AG04449 (cell line): ENCODE results near the gene NDUFA13.

Source experiments
- CTCF ChIA-PET: fragments of 350-600 bp; formaldehyde crosslinking; extraction: SDS; loops from one replicate; lab custom pipeline; 2021; ENCODE audit warnings: antibody characterized with exemption; lab: Yijun Ruan, JAX
- POLR2A ChIA-PET: fragments of 400-600, 350-600 bp; formaldehyde crosslinking; extraction: SDS; loops from one replicate; lab custom pipeline; 2020; ENCODE audit warnings: antibody characterized with exemption, inconsistent platforms; lab: Yijun Ruan, JAX
- DNase-seq: peaks from one replicate; pipeline ENCODE4 v3.0.0-alpha.2; 2010; ENCODE audit warnings: low read depth, low spot score
- H3K4me3 ChIP-seq: 2 replicates; pipeline ENCODE4 v1.5.1; 2011; ENCODE audit warnings: low read depth, mild to moderate bottlenecking, control low read depth, low read length
- TF ChIP-seq, protein P1 (sequence below): IDR thresholded peaks from one replicate; pipeline ENCODE4 v1.5.1; 2011; ENCODE audit warnings: mild to moderate bottlenecking, moderate library complexity, low read length, control low read depth, inconsistent platforms; ENCODE audit not compliant: insufficient read depth; ENCODE audit errors: missing control alignments

Gene NDUFA13

GRCh38 chr19:19485998-19486290 lies 30.1 kb upstream of the NDUFA13 start:
- ChIA-PET POLR2A (no interaction called here), CTCF (interaction anchor here (0.7 to 10.3 kb wide), 6 partner anchors 9 to 143 kb away, joined by 3 to 392 read pairs (median 3); no protein-coding TSS in a partner anchor)
- TF ChIP-seq, protein P1, sequence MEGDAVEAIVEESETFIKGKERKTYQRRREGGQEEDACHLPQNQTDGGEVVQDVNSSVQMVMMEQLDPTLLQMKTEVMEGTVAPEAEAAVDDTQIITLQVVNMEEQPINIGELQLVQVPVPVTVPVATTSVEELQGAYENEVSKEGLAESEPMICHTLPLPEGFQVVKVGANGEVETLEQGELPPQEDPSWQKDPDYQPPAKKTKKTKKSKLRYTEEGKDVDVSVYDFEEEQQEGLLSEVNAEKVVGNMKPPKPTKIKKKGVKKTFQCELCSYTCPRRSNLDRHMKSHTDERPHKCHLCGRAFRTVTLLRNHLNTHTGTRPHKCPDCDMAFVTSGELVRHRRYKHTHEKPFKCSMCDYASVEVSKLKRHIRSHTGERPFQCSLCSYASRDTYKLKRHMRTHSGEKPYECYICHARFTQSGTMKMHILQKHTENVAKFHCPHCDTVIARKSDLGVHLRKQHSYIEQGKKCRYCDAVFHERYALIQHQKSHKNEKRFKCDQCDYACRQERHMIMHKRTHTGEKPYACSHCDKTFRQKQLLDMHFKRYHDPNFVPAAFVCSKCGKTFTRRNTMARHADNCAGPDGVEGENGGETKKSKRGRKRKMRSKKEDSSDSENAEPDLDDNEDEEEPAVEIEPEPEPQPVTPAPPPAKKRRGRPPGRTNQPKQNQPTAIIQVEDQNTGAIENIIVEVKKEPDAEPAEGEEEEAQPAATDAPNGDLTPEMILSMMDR: no peak
- no peak overlapping the region for H3K4me3 ChIP-seq
- DNase-seq: no peak

GRCh38 chr19:19486343-19487076 lies 29.5 kb upstream of the NDUFA13 start:
- TF ChIP-seq, protein P1: no peak
- ChIA-PET CTCF (interaction anchor here (0.7 to 10.3 kb wide), 5 partner anchors 10 to 143 kb away, joined by 3 to 392 read pairs (median 3); no protein-coding TSS in a partner anchor), POLR2A (no interaction called here)

DNA sequence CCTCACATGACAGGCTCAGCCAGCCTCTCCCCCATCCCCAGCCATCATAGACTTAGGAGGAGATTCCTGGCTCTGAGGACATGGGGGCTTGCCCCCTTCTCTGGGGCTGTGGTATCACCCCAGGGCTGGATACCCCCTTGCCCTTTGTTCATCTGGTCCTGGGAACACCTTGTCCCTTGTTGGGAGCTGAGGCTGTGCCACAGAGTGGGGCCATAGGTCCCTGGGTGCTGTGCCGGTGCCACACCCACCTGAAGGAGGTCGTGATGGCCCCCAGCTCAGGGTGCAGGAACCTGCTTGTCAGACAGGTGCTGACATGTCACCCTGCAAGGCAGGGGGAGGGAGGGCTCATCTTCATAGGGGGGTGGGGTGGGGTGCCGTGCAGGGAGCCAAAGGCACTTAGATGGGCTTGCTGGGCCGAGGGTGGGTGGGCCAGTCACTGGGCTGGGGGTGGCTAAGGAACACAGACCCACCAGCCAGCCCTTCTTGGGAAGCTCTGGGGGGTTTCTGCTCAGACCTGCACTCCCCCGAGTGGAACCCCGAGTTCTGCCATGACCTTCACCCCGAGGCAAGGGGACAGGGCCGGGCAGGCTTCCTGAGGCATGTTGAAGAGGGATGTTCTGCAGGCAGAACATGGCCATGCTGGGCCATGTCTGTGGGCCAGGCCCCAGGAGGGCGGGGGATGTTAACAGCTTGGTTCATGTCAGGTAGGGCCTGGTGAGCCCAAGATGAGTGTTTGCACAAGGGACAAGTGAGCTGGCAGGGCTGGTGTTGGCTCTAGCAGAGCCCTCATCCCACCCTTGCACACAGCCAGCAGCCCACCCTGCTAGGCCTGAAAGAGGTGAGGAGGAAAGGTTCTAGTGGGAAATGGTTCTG lies 28.7 kb upstream of the NDUFA13 start:
- ChIA-PET POLR2A (no interaction called here), CTCF (interaction anchor here (0.9 to 10.3 kb wide), 5 partner anchors 9 to 123 kb away, joined by 3 to 392 read pairs (median 4); no protein-coding TSS in a partner anchor)
- H3K4me3 ChIP-seq: no peak overlapping the region
- TF ChIP-seq, protein P1: no peak
- DNase-seq: no peak

More at GRCh38 chr19:19486343-19487076, 29.5 kb upstream of the NDUFA13 start:
- DNase-seq: no peak
- H3K4me3 ChIP-seq: no peak overlapping the region

DNA sequence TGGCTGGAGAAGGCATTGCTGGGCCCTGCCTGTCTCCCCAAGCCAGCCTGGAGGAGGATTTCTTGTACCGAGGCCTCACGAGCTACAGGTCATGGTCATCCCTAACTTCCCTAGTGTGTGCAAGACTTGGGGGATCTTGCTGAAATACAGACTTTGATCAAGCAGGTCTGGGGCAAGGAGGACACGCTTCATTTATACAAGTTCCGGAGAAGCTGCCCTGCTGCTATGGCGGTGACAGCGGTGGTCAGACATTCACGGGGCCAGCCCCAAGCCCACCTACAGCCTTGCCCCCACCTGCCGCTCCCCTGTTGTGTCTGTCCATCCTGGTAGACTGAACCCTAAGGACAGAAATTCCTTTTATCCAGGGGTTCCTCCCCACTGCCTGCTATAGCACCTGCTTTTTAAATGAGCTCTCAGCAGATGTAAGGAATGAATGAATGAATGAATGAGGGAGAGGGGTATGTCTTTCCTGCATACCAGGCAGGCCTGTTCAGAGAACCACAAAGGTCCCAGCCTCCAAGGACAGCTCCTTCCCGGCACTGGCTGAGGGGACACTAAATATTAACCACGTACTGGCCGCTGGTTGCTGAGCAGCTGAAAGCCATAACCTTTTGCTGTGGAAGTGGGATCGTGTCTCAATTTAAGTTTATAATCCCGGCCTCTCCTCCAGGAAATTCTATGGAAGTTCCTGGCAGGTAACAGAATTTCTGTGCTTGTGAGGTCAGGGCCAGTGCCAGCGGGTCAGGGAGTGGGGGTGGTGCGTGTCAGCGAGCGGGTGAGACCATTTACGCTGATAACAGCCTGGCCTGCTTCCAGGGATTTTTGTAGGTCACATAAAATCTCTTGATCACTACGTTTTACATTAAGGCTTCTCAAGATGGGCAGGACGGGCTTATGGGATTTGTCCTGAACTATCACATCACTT lies 27.8 kb upstream of the NDUFA13 start:
- DNase-seq: no peak

DNA sequence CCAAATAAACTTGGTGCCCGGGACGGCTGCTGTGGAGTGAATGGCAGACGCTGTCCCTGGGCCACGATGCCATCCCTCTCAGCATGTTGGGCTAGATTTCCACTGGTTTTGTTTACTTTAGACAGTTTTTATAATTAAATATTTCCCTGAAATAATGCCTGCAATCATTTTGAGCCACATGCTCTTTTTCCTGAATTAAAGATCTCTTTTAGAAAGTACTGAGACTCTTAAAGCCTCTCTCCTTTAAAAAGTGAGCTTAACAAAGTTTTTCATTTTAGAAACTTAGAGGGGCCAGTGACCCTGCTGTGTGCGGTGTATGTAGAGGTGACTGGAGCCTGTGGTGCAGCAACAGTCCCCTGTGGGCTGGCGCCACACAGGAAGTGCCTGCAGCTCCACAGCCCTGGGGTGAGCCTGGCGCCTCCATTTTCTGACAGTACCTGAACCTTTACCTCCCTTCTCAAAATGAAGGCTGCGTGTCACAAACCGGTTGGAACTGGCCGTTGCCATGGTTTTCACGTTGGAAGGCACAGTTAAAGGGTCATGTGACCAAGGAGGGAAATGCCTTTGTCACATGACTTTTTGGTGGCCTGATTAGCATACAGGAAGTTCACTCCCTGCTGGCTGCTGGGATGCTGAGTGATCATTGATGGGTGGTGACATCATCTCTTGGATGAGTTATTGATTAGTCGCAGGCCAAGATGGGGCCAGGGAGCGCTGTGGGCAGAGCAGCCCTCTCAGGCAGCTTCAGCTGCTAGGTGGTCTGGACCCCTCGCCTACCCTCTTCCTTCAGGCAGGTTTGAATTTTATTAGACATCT lies 26.9 kb upstream of the NDUFA13 start:
- H3K4me3 ChIP-seq: no peak overlapping the region
- CTCF ChIA-PET: interaction anchor here (1.1 to 10.3 kb wide), 19 partner anchors 9 to 427 kb away, joined by 3 to 392 read pairs (median 11); partner anchors contain the start of genes GATAD2A, NDUFA13 and TSSK6
- TF ChIP-seq, protein P1: no peak
- POLR2A ChIA-PET: no interaction called here
- peak; percentile 75 for DNase-seq

More for the DNA sequence above, 27.8 kb upstream of the NDUFA13 start:
- ChIA-PET CTCF (interaction anchor here (0.9 to 10.3 kb wide), 9 partner anchors 8 to 200 kb away, joined by 3 to 392 read pairs (median 31); partner anchors contain the start of gene GATAD2A), POLR2A (interaction anchor here (0.5 to 0.7 kb wide), 2 partner anchors 87 to 103 kb away, joined by 3 to 5 read pairs; no protein-coding TSS in a partner anchor)
- no peak overlapping the region for H3K4me3 ChIP-seq
- TF ChIP-seq, protein P1: no peak
